IMR-90 (cell line): ENCODE measurements around the gene SBF2. TPM values are rescaled to one million over a fixed set of nuclear protein-coding genes. Genes with fewer than 3 reads are reported as not detected.

ENCODE experiments used
- ATAC-seq: fragments of 200-7000 bp; cut with Tn5 transposase; 2 replicates; pipeline ENCODE4 v1.9.1; 2020; ENCODE audit warnings: low read depth, mild to moderate bottlenecking, moderate library complexity
- BruUV-seq: library from RNA; stranded (reverse); fragments of 400-500 nt; replicated peaks from 2 replicates; lab custom pipeline; 2021; lab: Mats Ljungman, UMichigan
- CTCF ChIA-PET: fragments of 300-600 bp; formaldehyde crosslinking; extraction: SDS; loops from one replicate; lab custom pipeline; 2021; ENCODE audit warnings: antibody characterized with exemption; lab: Yijun Ruan, JAX
- POLR2A ChIA-PET: fragments of 300-600 bp; sonication (Branson Sonifier 250); formaldehyde crosslinking; loops from one replicate; lab custom pipeline; 2022; ENCODE audit warnings: antibody characterized with exemption; ENCODE audit not compliant: unreplicated experiment; lab: Charles Lee
- DNase-seq: peaks from one replicate; pipeline ENCODE4 v3.0.0; 2013
- H2AFZ ChIP-seq: replicated peaks from 2 replicates; pipeline ENCODE3; 2013; ENCODE audit warnings: low read length, mild to moderate bottlenecking; ENCODE audit not compliant: poor library complexity
- H2AK5ac ChIP-seq: 2 replicates; pipeline ENCODE4 v1.6.1; 2013; ENCODE audit warnings: low read depth, low read length, inconsistent platforms
- H2AK9ac ChIP-seq: replicated peaks from 2 replicates; pipeline ENCODE3; 2013; ENCODE audit warnings: mild to moderate bottlenecking, low read depth, low read length, moderate library complexity; ENCODE audit not compliant: poor library complexity
- H2BK120ac ChIP-seq: 2 replicates; pipeline ENCODE4 v1.6.1; 2013; ENCODE audit warnings: low read depth, low read length, inconsistent platforms
- H2BK15ac ChIP-seq: 3 replicates; pipeline ENCODE4 v1.6.1; 2013; ENCODE audit warnings: low read depth, low read length, inconsistent platforms
- H2BK20ac ChIP-seq: 2 replicates; pipeline ENCODE4 v1.6.1; 2013; ENCODE audit warnings: low read depth, mild to moderate bottlenecking, inconsistent platforms, low read length, moderate library complexity
- H2BK5ac ChIP-seq: 2 replicates; pipeline ENCODE4 v1.6.1; 2013; ENCODE audit warnings: mild to moderate bottlenecking, low read depth, low read length, inconsistent platforms; ENCODE audit not compliant: poor library complexity, severe bottlenecking
- H3K14ac ChIP-seq: replicated peaks from 2 replicates; pipeline ENCODE4 v1.6.1; 2013; ENCODE audit warnings: low read depth, low read length, inconsistent platforms
- H3K18ac ChIP-seq: 2 replicates; pipeline ENCODE4 v1.6.1; 2013; ENCODE audit warnings: low read depth, low read length, control low read depth
- H3K23ac ChIP-seq: 2 replicates; pipeline ENCODE4 v1.6.1; 2013; ENCODE audit warnings: low read depth, low read length, inconsistent platforms
- H3K27ac ChIP-seq: 2 replicates; pipeline ENCODE4 v1.5.1; 2013; ENCODE audit warnings: mild to moderate bottlenecking, control low read depth, low read length; ENCODE audit not compliant: insufficient read depth
- H3K27me3 ChIP-seq: 2 replicates; pipeline ENCODE4 v1.6.1; 2013; ENCODE audit warnings: low read length; ENCODE audit not compliant: control insufficient read depth, insufficient read depth
- H3K36me3 ChIP-seq: 2 replicates; pipeline ENCODE4 v1.6.1; 2013; ENCODE audit warnings: low read length, mixed read lengths; ENCODE audit not compliant: control insufficient read depth, insufficient read depth
- H3K4ac ChIP-seq: 2 replicates; pipeline ENCODE4 v1.6.1; 2013; ENCODE audit warnings: low read depth, low read length, inconsistent platforms
- H3K4me1 ChIP-seq: 2 replicates; pipeline ENCODE4 v1.6.1; 2013; ENCODE audit warnings: low read length, mixed read lengths; ENCODE audit not compliant: control insufficient read depth, insufficient read depth
- H3K4me2 ChIP-seq: 2 replicates; pipeline ENCODE4 v1.6.1; 2013; ENCODE audit warnings: low read depth, mild to moderate bottlenecking, control low read depth, low read length, moderate library complexity
- H3K4me3 ChIP-seq: 2 replicates; pipeline ENCODE4 v1.5.1; 2013; ENCODE audit warnings: low read depth, mild to moderate bottlenecking, control low read depth, low read length, moderate library complexity; ENCODE audit not compliant: insufficient read depth
- H3K56ac ChIP-seq: 2 replicates; pipeline ENCODE4 v1.6.1; 2013; ENCODE audit warnings: low read length, inconsistent platforms; ENCODE audit not compliant: insufficient read depth; ENCODE audit errors: extremely low read depth
- H3K79me1 ChIP-seq, 2 experiments: 2 replicates each; pipeline ENCODE4 v1.6.1; 2013; ENCODE audit warnings: low read length in 2 of 2, inconsistent platforms in 1 of 2, low read depth in 1 of 2
- H3K9ac ChIP-seq: 2 replicates; pipeline ENCODE4 v1.6.1; 2013; ENCODE audit warnings: low read depth, low read length, control low read depth
- H3K9me1 ChIP-seq: 2 replicates; pipeline ENCODE4 v1.6.1; 2013; ENCODE audit warnings: low read length, inconsistent platforms; ENCODE audit not compliant: insufficient read depth
- H3K9me3 ChIP-seq: 2 replicates; pipeline ENCODE4 v1.6.1; 2013; ENCODE audit warnings: low read length; ENCODE audit not compliant: control insufficient read depth, insufficient read depth
- H4K20me1 ChIP-seq: 2 replicates; pipeline ENCODE4 v1.6.1; 2013; ENCODE audit warnings: low read length, inconsistent platforms; ENCODE audit not compliant: insufficient read depth
- H4K5ac ChIP-seq: 2 replicates; pipeline ENCODE4 v1.6.1; 2013; ENCODE audit warnings: mild to moderate bottlenecking, low read depth, low read length, control low read depth
- H4K8ac ChIP-seq, 2 experiments: 2 replicates each; pipeline ENCODE4 v1.6.1; 2013; ENCODE audit warnings: low read depth in 2 of 2, low read length in 2 of 2, control low read depth in 1 of 2, inconsistent platforms in 1 of 2
- H4K91ac ChIP-seq: 2 replicates; pipeline ENCODE4 v1.6.1; 2013; ENCODE audit warnings: low read depth, low read length, inconsistent platforms; ENCODE audit not compliant: insufficient read depth
- BHLHE40 ChIP-seq: fragments of 150-350 bp; IDR thresholded peaks from 2 replicates; pipeline ENCODE4 v1.6.1; 2016; ENCODE audit warnings: mild to moderate bottlenecking, low read depth, low read length
- CEBPB ChIP-seq: IDR thresholded peaks from 2 replicates; pipeline ENCODE4 v1.6.1; 2012; ENCODE audit warnings: low read depth, low read length, improper control_type of control experiment
- CHD1 ChIP-seq: IDR thresholded peaks from 2 replicates; pipeline ENCODE4 v1.6.1; 2012; ENCODE audit warnings: low read depth, low read length, improper control_type of control experiment
- FOS ChIP-seq: fragments of 150-350 bp; IDR thresholded peaks from 2 replicates; pipeline ENCODE4 v1.6.1; 2016; ENCODE audit warnings: low read depth, low read length
- MAFK ChIP-seq: IDR thresholded peaks from 2 replicates; pipeline ENCODE4 v1.6.1; 2012; ENCODE audit warnings: low read depth, low read length, improper control_type of control experiment
- MAZ ChIP-seq: IDR thresholded peaks from 2 replicates; pipeline ENCODE4 v1.6.1; 2012; ENCODE audit warnings: low read depth, mild to moderate bottlenecking, low read length, improper control_type of control experiment, moderate library complexity, borderline replicate concordance
- MXI1 ChIP-seq: IDR thresholded peaks from 2 replicates; pipeline ENCODE4 v1.6.1; 2012; ENCODE audit warnings: low read depth, mild to moderate bottlenecking, low read length, moderate library complexity, borderline replicate concordance
- NFE2L2 ChIP-seq: fragments of 150-350 bp; IDR thresholded peaks from 2 replicates; pipeline ENCODE4 v1.6.1; 2016; ENCODE audit warnings: low read depth, mild to moderate bottlenecking, low read length
- POLR2A ChIP-seq: IDR thresholded peaks from 2 replicates; pipeline ENCODE4 v1.6.1; 2012; ENCODE audit warnings: mild to moderate bottlenecking, low read depth, low read length
- RAD21 ChIP-seq: IDR thresholded peaks from 2 replicates; pipeline ENCODE4 v1.6.1; 2012; ENCODE audit warnings: low read length, improper control_type of control experiment
- RCOR1 ChIP-seq: IDR thresholded peaks from 2 replicates; pipeline ENCODE4 v1.6.1; 2012; ENCODE audit warnings: mild to moderate bottlenecking, low read length, improper control_type of control experiment; ENCODE audit not compliant: insufficient replicate concordance
- RFX5 ChIP-seq: IDR thresholded peaks from 2 replicates; pipeline ENCODE4 v1.8.0; 2012; ENCODE audit warnings: low read depth, mild to moderate bottlenecking, low read length, moderate library complexity
- SMC3 ChIP-seq: fragments of 150-350 bp; IDR thresholded peaks from 2 replicates; pipeline ENCODE4 v1.6.1; 2016; ENCODE audit warnings: low read depth, mild to moderate bottlenecking, antibody characterized with exemption, low read length, moderate library complexity
- WGBS, 2 experiments: methylation state at CpG; one replicate each; pipeline versions ENCODE4 v1.1.5 to v1.1.7; 2013; ENCODE audit warnings: missing lambda C conversion rate in 2 of 2; ENCODE audit not compliant: insufficient read length in 1 of 2; ENCODE audit errors: extremely low coverage in 2 of 2; 5-methylcytosine and 5-hydroxymethylcytosine counted together
- dilution Hi-C: fragments of 300-500 bp; cut with HindIII; formaldehyde crosslinking; loops from one replicate; pipeline ENCODE4 v1.14.3; 2018; ENCODE audit warnings: low sequenced_read_pairs; ENCODE audit not compliant: unreplicated experiment
- in situ Hi-C: fragments of 300-500 bp; cut with MboI; formaldehyde crosslinking; loops from 3 replicates; pipeline ENCODE4 v1.14.3; 2019; ENCODE audit warnings: low sequenced_read_pairs, inconsistent platforms, mixed read lengths
- intact Hi-C: fragments of 100-400 bp; cut with micrococcal nuclease; formaldehyde crosslinking; loops from 2 replicates; pipeline ENCODE4 v1.10.0; 2022
- polyA plus RNA-seq, 3 experiments: library from polyadenylated mRNA; depleted of rRNA; stranded (reverse); fragments of >200 nt; gene quantifications; 2 replicates each; pipeline ENCODE4 v1.2.3, GENCODE V29; 2012; ENCODE audit warnings: low replicate concordance in 1 of 3
- total RNA-seq: library from RNA; depleted of rRNA; stranded (reverse); fragments of >200 nt; gene quantifications from 2 replicates; pipeline ENCODE4 v1.2.3, GENCODE V29; 2012
- TF ChIP-seq, protein P1 (sequence below): conservative IDR thresholded peaks from 2 replicates; pipeline ENCODE4 v1.5.1; 2012; ENCODE audit warnings: mild to moderate bottlenecking, low read depth, low read length, improper control_type of control experiment
- TF ChIP-seq, protein P2 (sequence below): fragments of 150-350 bp; IDR thresholded peaks from 2 replicates; pipeline ENCODE4 v1.6.1; 2017; ENCODE audit warnings: mild to moderate bottlenecking, antibody characterized with exemption, low read length, low read depth
- TF ChIP-seq, protein P3 (sequence below): fragments of 150-350 bp; IDR thresholded peaks from 2 replicates; pipeline ENCODE4 v1.6.1; 2016; ENCODE audit warnings: low read depth, mild to moderate bottlenecking, low read length, moderate library complexity, borderline replicate concordance

Gene SBF2
- total and polyA plus RNA-seq, 2 of the 4 experiments (the other 2 are of a cell fraction), result 23.8 to 51.8 TPM

GRCh38 chr11:9905501-9905951 is 388.5 kb downstream of the SBF2 start:
- H2BK20ac ChIP-seq, result peak overlapping the region; percentile 98
- DNase-seq, result no peak
- TSS peak; percentile 70 for BruUV-seq
- H2BK5ac ChIP-seq, result peak overlapping the region; percentile 100
- peak overlapping the region; percentile 33 to 95 for H4K8ac ChIP-seq
- peak; percentile 16 for ATAC-seq
- peak overlapping the region; percentile 86 for H3K56ac ChIP-seq
- no peaks in the 10 kb centered on the region for H3K36me3 ChIP-seq
- peak overlapping the region; percentile 99 for H3K27ac ChIP-seq
- in situ Hi-C loops, result no loop called here
- H3K4me1 ChIP-seq, result peaks cover 11% of the 10 kb centered on the region
- H3K4ac ChIP-seq, result peak overlapping the region; percentile 96
- no peaks in the 10 kb centered on the region for H3K9me3 ChIP-seq
- no CpG with 5 or more reads among the region's 1 CpG for WGBS, 2 experiments
- H2BK120ac ChIP-seq, result peak overlapping the region; percentile 98
- dilution Hi-C loops, result no loop called here
- POLR2A ChIA-PET, result interaction anchor here (1.2 kb wide), 1 partner anchor 397 kb away, joined by 3 read pairs; no protein-coding TSS in a partner anchor
- H4K5ac ChIP-seq, result peak overlapping the region; percentile 100
- peak overlapping the region; percentile 4; the same call in 1 of the 2 replicates for H3K4me2 ChIP-seq
- H4K91ac ChIP-seq, result peak overlapping the region; percentile 46
- no peak overlapping the region for H2AK9ac ChIP-seq
- H4K20me1 ChIP-seq, result no peaks in the 10 kb centered on the region
- CTCF ChIA-PET, result interaction anchor here (0.7 kb wide), 1 partner anchor 146 kb away, joined by 3 read pairs; no protein-coding TSS in a partner anchor
- peaks cover 10% of the 10 kb centered on the region for H3K9me1 ChIP-seq
- peak overlapping the region; percentile 48; the same call in 1 of the 2 replicates for H3K9ac ChIP-seq
- peak overlapping the region; percentile 66; the same call in 1 of the 2 replicates for H3K14ac ChIP-seq
- H2AFZ ChIP-seq, result no peak overlapping the region
- H3K4me3 ChIP-seq, result no peak overlapping the region
- no peak for TF ChIP-seq FOS
- TF ChIP-seq CHD1, result no peak
- TF ChIP-seq RCOR1, result no peak
- TF ChIP-seq POLR2A, result no peak
- no peak for TF ChIP-seq NFE2L2
- TF ChIP-seq BHLHE40, result no peak
- no peak for TF ChIP-seq MAZ
- no peak for TF ChIP-seq SMC3
- TF ChIP-seq, protein P1, sequence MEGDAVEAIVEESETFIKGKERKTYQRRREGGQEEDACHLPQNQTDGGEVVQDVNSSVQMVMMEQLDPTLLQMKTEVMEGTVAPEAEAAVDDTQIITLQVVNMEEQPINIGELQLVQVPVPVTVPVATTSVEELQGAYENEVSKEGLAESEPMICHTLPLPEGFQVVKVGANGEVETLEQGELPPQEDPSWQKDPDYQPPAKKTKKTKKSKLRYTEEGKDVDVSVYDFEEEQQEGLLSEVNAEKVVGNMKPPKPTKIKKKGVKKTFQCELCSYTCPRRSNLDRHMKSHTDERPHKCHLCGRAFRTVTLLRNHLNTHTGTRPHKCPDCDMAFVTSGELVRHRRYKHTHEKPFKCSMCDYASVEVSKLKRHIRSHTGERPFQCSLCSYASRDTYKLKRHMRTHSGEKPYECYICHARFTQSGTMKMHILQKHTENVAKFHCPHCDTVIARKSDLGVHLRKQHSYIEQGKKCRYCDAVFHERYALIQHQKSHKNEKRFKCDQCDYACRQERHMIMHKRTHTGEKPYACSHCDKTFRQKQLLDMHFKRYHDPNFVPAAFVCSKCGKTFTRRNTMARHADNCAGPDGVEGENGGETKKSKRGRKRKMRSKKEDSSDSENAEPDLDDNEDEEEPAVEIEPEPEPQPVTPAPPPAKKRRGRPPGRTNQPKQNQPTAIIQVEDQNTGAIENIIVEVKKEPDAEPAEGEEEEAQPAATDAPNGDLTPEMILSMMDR, result no peak
- TF ChIP-seq RFX5, result no peak
- TF ChIP-seq, protein P2, sequence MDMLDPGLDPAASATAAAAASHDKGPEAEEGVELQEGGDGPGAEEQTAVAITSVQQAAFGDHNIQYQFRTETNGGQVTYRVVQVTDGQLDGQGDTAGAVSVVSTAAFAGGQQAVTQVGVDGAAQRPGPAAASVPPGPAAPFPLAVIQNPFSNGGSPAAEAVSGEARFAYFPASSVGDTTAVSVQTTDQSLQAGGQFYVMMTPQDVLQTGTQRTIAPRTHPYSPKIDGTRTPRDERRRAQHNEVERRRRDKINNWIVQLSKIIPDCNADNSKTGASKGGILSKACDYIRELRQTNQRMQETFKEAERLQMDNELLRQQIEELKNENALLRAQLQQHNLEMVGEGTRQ, result no peak
- TF ChIP-seq, protein P3, sequence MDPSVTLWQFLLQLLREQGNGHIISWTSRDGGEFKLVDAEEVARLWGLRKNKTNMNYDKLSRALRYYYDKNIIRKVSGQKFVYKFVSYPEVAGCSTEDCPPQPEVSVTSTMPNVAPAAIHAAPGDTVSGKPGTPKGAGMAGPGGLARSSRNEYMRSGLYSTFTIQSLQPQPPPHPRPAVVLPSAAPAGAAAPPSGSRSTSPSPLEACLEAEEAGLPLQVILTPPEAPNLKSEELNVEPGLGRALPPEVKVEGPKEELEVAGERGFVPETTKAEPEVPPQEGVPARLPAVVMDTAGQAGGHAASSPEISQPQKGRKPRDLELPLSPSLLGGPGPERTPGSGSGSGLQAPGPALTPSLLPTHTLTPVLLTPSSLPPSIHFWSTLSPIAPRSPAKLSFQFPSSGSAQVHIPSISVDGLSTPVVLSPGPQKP, result no peak
- TF ChIP-seq CEBPB, result no peak
- TF ChIP-seq MXI1, result no peak
- no peak for TF ChIP-seq RAD21
- no peak for TF ChIP-seq MAFK
- peak overlapping the region; percentile 100 for H3K18ac ChIP-seq
- no peaks in the 10 kb centered on the region for H3K27me3 ChIP-seq
- H3K23ac ChIP-seq, result peak overlapping the region; percentile 84; the same call in 1 of the 2 replicates
- intact Hi-C loops, result loop anchor here (5.0 kb wide), 1 partner anchor 402 kb away; the partner anchor contains the start of gene ADM
- peaks cover 20 to 36% of the 10 kb centered on the region in 2 experiments for H3K79me1 ChIP-seq
- H2AK5ac ChIP-seq, result no peak overlapping the region
- H2BK15ac ChIP-seq, result peak overlapping the region; percentile 50; the same call in 2 of the 3 replicates
